GM12878 (cell line): ENCODE measurements around the gene PRKAA1. TPM values are rescaled to one million over a fixed set of nuclear protein-coding genes. Genes with fewer than 3 reads are reported as not detected.

Experiments
- ATAC-seq: fragments of 200-7000 bp; cut with Tn5 transposase; 3 replicates; pipeline ENCODE4 v1.9.1; 2020; ENCODE audit warnings: mild to moderate bottlenecking, moderate library complexity
- BruUV-seq: library from RNA; stranded (reverse); fragments of 400-500 nt; replicated peaks from 2 replicates; lab custom pipeline; 2021; lab: Mats Ljungman, UMichigan
- CTCF ChIA-PET: fragments of 300-600 bp; sonication (Branson Sonifier 250); formaldehyde crosslinking; extraction: SDS; loops from one replicate; lab custom pipeline; 2021; ENCODE audit warnings: inconsistent platforms; lab: Yijun Ruan, JAX
- POLR2A ChIA-PET: fragments of 350-600 bp; formaldehyde crosslinking; extraction: SDS; loops from one replicate; lab custom pipeline; 2021; ENCODE audit warnings: inconsistent platforms; lab: Charles Lee
- RAD21 ChIA-PET: fragments of 300-600 bp; sonication (Branson Sonifier 250); formaldehyde crosslinking; loops from one replicate; lab custom pipeline; 2023; ENCODE audit warnings: antibody characterized with exemption; ENCODE audit not compliant: unreplicated experiment; lab: Charles Lee
- SMC1A ChIA-PET: fragments of 300-600 bp; sonication (Branson Sonifier 250); formaldehyde crosslinking; loops from one replicate; lab custom pipeline; 2023; ENCODE audit not compliant: unreplicated experiment, uncharacterized antibody; lab: Charles Lee
- DNase-seq: peaks from one replicate; pipeline ENCODE4 v3.0.0-alpha.2; 2011; ENCODE audit warnings: low read depth, low spot score
- FAIRE-seq: peaks from 3 replicates; lab custom pipeline; 2011; peaks lifted over from hg19 to GRCh38; lab: Jason Lieb, UNC
- H2AFZ ChIP-seq: 2 replicates; pipeline ENCODE4 v1.6.0; 2011; ENCODE audit warnings: low read depth, low read length, control low read depth; ENCODE audit not compliant: control insufficient read depth
- H3K27ac ChIP-seq: 2 replicates; pipeline ENCODE4 v1.5.1; 2011; ENCODE audit warnings: control low read depth; ENCODE audit not compliant: control insufficient read depth, insufficient read depth
- H3K27me3 ChIP-seq, 2 experiments: replicated peaks in 1 of 2; 2 replicates each; pipeline versions ENCODE4 v1.6.0 to v1.6.1; 2011; ENCODE audit warnings: low read length in 1 of 2; ENCODE audit not compliant: control insufficient read depth in 2 of 2, insufficient read depth in 2 of 2
- H3K36me3 ChIP-seq, 2 experiments: 2 replicates each; pipeline ENCODE4 v1.5.1; 2011; ENCODE audit warnings: low read length in 1 of 2; ENCODE audit not compliant: control insufficient read depth in 2 of 2, insufficient read depth in 2 of 2
- H3K4me1 ChIP-seq: 2 replicates; pipeline ENCODE4 v1.6.1; 2011; ENCODE audit warnings: mild to moderate bottlenecking, low read length, moderate library complexity, mixed read lengths; ENCODE audit not compliant: control insufficient read depth, insufficient read depth
- H3K4me2 ChIP-seq: 2 replicates; pipeline ENCODE4 v1.6.0; 2011; ENCODE audit warnings: control low read depth; ENCODE audit not compliant: control insufficient read depth, insufficient read depth
- H3K4me3 ChIP-seq: fragments of 200-600 bp; sonication (generic); 2 replicates; pipeline ENCODE4 v1.5.1; 2016
- H3K79me2 ChIP-seq: 2 replicates; pipeline ENCODE4 v1.6.0; 2011; ENCODE audit warnings: low read length; ENCODE audit not compliant: control insufficient read depth, insufficient read depth
- H3K9ac ChIP-seq: 2 replicates; pipeline ENCODE4 v1.8.0; 2011; ENCODE audit warnings: low read length, control low read depth, mixed read lengths; ENCODE audit not compliant: control insufficient read depth, insufficient read depth
- H3K9me3 ChIP-seq: replicated peaks from 3 replicates; pipeline ENCODE4 v1.5.1; 2011; ENCODE audit warnings: mild to moderate bottlenecking, low read length; ENCODE audit not compliant: control insufficient read depth, insufficient read depth
- H4K20me1 ChIP-seq: 2 replicates; pipeline ENCODE4 v1.6.0; 2011; ENCODE audit not compliant: control insufficient read depth, insufficient read depth
- BHLHE40 ChIP-seq, 2 experiments: fragments of 450-650 bp in 1 of 2; IDR thresholded peaks; 2 replicates each; pipeline ENCODE4 v1.6.1; 2011 to 2017; ENCODE audit warnings: low read depth in 2 of 2, borderline replicate concordance in 1 of 2, improper control_type of control experiment in 1 of 2, low read length in 1 of 2, mild to moderate bottlenecking in 1 of 2
- CBX3 ChIP-seq: fragments of 200-600 bp; sonication (generic); IDR thresholded peaks from 2 replicates; pipeline ENCODE4 v1.6.1; 2016; ENCODE audit warnings: low read depth, borderline replicate concordance
- EP300 ChIP-seq, 2 experiments: fragments of 150-350 bp in 1 of 2; IDR thresholded peaks; 2 replicates each; pipeline ENCODE4 v1.6.1; 2011 to 2012; ENCODE audit warnings: low read depth in 2 of 2, low read length in 2 of 2, borderline replicate concordance in 1 of 2, improper control_type of control experiment in 1 of 2, inconsistent platforms in 1 of 2; ENCODE audit not compliant: control insufficient read depth in 1 of 2
- HDAC2 ChIP-seq: fragments of 200-600 bp; sonication (generic); IDR thresholded peaks from 2 replicates; pipeline ENCODE4 v1.6.1; 2017
- JUNB ChIP-seq: IDR thresholded peaks from 2 replicates; pipeline ENCODE4 v1.6.1; 2016; ENCODE audit warnings: antibody characterized with exemption, mild to moderate bottlenecking
- LARP7 ChIP-seq: fragments of 450-650 bp; IDR thresholded peaks from 2 replicates; pipeline ENCODE4 v1.6.1; 2017; ENCODE audit warnings: mild to moderate bottlenecking
- POU2F2 ChIP-seq: IDR thresholded peaks from 3 replicates; pipeline ENCODE4 v1.6.1; 2011; ENCODE audit warnings: low read depth, mild to moderate bottlenecking, low read length, borderline replicate concordance
- RUNX3 ChIP-seq: IDR thresholded peaks from 2 replicates; pipeline ENCODE4 v1.6.1; 2012; ENCODE audit warnings: low read length, inconsistent platforms
- SMARCA5 ChIP-seq: fragments of 450-650 bp; IDR thresholded peaks from 2 replicates; pipeline ENCODE4 v1.6.1; 2017; ENCODE audit warnings: mild to moderate bottlenecking
- STAT3 ChIP-seq: IDR thresholded peaks from 2 replicates; pipeline ENCODE4 v1.6.1; 2011; ENCODE audit warnings: low read depth, low read length, improper control_type of control experiment
- TCF7 ChIP-seq: IDR thresholded peaks from 2 replicates; pipeline ENCODE4 v1.6.1; 2014; ENCODE audit warnings: antibody characterized with exemption, borderline replicate concordance
- WGBS: methylation state at CpG from one replicate; pipeline ENCODE4 v1.1.6; 2016; ENCODE audit warnings: low lambda C conversion rate; ENCODE audit not compliant: insufficient replicate concordance, insufficient coverage; ENCODE audit errors: missing lambda C conversion rate; 5-methylcytosine and 5-hydroxymethylcytosine counted together
- in situ Hi-C: fragments of 300-500 bp; cut with MboI; formaldehyde crosslinking; loops from 9 replicates; pipeline ENCODE4 v1.14.3; 2018; ENCODE audit warnings: mixed read lengths
- intact Hi-C: fragments of 100-400 bp; cut with micrococcal nuclease; formaldehyde crosslinking; loops from one replicate; pipeline ENCODE4 v1.14.2; 2022; ENCODE audit not compliant: unreplicated experiment
- polyA plus RNA-seq, 11 experiments: library from polyadenylated mRNA; depleted of rRNA in 4 of 11; unstranded in 6 of 11; stranded (reverse) in 5 of 11; fragments of >200 nt; fragmentation: Nextera tagmentation in 4 of 11; fragmentation: Illumina TruSeq in 1 of 11; extraction: Ambion mirVana in 4 of 11; extraction: Trizol in 1 of 11; gene quantifications; 1 replicate in 1 of 11; 2 replicates in 10 of 11; pipeline versions ENCODE4 v1.2.1 to v1.2.3, GENCODE V29; 2011 to 2016; ENCODE audit warnings: inconsistent platforms in 2 of 11, missing spikeins in 2 of 11, low read depth in 1 of 11
- total RNA-seq, 4 experiments: library from RNA; depleted of rRNA in 3 of 4; stranded (reverse); fragments of >200 nt in 3 of 4; fragmentation: Illumina TruSeq in 1 of 4; extraction: Trizol in 1 of 4; gene quantifications; 2 replicates each; pipeline versions ENCODE4 v1.2.1 to v1.2.3, GENCODE V29; 2013 to 2021
- TF ChIP-seq, protein P1 (sequence below): fragments of 450-650 bp; IDR thresholded peaks from 2 replicates; pipeline ENCODE4 v1.6.1; 2016; ENCODE audit warnings: mild to moderate bottlenecking, moderate library complexity, borderline replicate concordance
- TF ChIP-seq, protein P2 (sequence below): fragments of 450-650 bp; IDR thresholded peaks from 2 replicates; pipeline ENCODE4 v1.6.1; 2018; ENCODE audit warnings: borderline replicate concordance, mild to moderate bottlenecking; ENCODE audit not compliant: partially characterized antibody
- TF ChIP-seq, protein P3 (sequence below): fragments of 450-650 bp; formaldehyde crosslinking; IDR thresholded peaks from 2 replicates; pipeline ENCODE4 v1.4.0; 2020; ENCODE audit warnings: mild to moderate bottlenecking, moderate library complexity

PRKAA1 gene
- total and polyA plus RNA-seq, 10 of the 15 experiments (the other 5 are each of a cell fraction or from before 2014, with no cell fraction given) = 13.6 to 55.5 (median 29.6) TPM

DNA sequence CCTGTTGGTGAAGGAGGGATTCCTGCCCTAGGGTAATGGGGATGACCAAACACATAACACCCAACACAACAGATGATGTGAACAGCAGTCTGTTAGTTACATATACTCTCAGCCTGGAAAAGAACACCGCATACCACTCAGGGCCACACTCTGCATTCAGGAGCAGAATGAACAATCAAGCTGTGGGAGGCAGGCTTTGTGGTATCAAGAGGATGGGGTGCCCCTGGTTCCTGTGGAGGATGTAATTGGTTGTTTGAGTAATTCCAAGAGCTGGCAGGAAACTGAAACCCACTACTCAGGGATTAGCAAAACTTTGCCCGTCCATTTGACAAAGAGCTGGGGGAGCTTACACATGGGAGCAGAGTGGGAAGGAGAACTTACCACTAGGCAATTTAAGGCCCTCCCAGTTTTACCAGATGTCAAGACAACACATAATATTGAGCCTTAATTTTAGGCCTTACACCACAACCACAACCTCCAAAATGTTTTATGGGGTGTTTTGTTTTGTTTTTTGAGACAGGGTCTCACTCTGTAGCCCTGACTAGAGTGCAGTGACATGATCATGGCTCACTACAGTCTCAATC lies 15.6 kb upstream of the PRKAA1 start:
- H3K36me3 ChIP-seq = no peaks in the 10 kb centered on the region
- no peak overlapping the region for H3K4me2 ChIP-seq
- no peaks in the 10 kb centered on the region for H4K20me1 ChIP-seq
- SMC1A ChIA-PET = no interaction called here
- no peak overlapping the region for H3K4me3 ChIP-seq
- 53% methylated on average over 2 of the region's 2 CpGs for WGBS
- H3K27me3 ChIP-seq = no peaks in the 10 kb centered on the region
- H3K79me2 ChIP-seq = no peaks in the 10 kb centered on the region
- DNase-seq (no peak), FAIRE-seq (no peak), ATAC-seq (peak; percentile 27; the same call in 1 of the 3 replicates)
- H2AFZ ChIP-seq = no peak overlapping the region
- no peaks in the 10 kb centered on the region for H3K9me3 ChIP-seq
- H3K27ac ChIP-seq = no peak overlapping the region
- POLR2A ChIA-PET = no interaction called here
- RAD21 ChIA-PET = no interaction called here
- H3K4me1 ChIP-seq = no peaks in the 10 kb centered on the region
- no TSS peak for BruUV-seq
- intact Hi-C loops = no loop called here
- CTCF ChIA-PET = no interaction called here
- H3K9ac ChIP-seq = no peak overlapping the region
- in situ Hi-C loops = no loop called here
- no peak for TF ChIP-seq POU2F2
- TF ChIP-seq JUNB = no peak
- TF ChIP-seq RUNX3 = no peak
- TF ChIP-seq EP300 (IDR thresholded peaks at IDR 0.05; ENCODE audit: borderline replicate concordance in 1 of 2, control insufficient read depth in 1 of 2, low read depth in 2 of 2, low read length in 2 of 2) = no peak
- no peak for TF ChIP-seq HDAC2
- no peak for TF ChIP-seq TCF7
- TF ChIP-seq, protein P1, sequence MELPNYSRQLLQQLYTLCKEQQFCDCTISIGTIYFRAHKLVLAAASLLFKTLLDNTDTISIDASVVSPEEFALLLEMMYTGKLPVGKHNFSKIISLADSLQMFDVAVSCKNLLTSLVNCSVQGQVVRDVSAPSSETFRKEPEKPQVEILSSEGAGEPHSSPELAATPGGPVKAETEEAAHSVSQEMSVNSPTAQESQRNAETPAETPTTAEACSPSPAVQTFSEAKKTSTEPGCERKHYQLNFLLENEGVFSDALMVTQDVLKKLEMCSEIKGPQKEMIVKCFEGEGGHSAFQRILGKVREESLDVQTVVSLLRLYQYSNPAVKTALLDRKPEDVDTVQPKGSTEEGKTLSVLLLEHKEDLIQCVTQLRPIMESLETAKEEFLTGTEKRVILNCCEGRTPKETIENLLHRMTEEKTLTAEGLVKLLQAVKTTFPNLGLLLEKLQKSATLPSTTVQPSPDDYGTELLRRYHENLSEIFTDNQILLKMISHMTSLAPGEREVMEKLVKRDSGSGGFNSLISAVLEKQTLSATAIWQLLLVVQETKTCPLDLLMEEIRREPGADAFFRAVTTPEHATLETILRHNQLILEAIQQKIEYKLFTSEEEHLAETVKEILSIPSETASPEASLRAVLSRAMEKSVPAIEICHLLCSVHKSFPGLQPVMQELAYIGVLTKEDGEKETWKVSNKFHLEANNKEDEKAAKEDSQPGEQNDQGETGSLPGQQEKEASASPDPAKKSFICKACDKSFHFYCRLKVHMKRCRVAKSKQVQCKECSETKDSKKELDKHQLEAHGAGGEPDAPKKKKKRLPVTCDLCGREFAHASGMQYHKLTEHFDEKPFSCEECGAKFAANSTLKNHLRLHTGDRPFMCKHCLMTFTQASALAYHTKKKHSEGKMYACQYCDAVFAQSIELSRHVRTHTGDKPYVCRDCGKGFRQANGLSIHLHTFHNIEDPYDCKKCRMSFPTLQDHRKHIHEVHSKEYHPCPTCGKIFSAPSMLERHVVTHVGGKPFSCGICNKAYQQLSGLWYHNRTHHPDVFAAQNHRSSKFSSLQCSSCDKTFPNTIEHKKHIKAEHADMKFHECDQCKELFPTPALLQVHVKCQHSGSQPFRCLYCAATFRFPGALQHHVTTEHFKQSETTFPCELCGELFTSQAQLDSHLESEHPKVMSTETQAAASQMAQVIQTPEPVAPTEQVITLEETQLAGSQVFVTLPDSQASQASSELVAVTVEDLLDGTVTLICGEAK = no peak
- TF ChIP-seq, protein P2, sequence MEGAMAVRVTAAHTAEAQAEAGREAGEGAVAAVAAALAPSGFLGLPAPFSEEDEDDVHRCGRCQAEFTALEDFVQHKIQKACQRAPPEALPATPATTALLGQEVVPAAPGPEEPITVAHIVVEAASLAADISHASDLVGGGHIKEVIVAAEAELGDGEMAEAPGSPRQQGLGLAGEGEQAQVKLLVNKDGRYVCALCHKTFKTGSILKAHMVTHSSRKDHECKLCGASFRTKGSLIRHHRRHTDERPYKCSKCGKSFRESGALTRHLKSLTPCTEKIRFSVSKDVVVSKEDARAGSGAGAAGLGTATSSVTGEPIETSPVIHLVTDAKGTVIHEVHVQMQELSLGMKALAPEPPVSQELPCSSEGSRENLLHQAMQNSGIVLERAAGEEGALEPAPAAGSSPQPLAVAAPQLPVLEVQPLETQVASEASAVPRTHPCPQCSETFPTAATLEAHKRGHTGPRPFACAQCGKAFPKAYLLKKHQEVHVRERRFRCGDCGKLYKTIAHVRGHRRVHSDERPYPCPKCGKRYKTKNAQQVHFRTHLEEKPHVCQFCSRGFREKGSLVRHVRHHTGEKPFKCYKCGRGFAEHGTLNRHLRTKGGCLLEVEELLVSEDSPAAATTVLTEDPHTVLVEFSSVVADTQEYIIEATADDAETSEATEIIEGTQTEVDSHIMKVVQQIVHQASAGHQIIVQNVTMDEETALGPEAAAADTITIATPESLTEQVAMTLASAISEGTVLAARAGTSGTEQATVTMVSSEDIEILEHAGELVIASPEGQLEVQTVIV = no peak
- TF ChIP-seq, protein P3, sequence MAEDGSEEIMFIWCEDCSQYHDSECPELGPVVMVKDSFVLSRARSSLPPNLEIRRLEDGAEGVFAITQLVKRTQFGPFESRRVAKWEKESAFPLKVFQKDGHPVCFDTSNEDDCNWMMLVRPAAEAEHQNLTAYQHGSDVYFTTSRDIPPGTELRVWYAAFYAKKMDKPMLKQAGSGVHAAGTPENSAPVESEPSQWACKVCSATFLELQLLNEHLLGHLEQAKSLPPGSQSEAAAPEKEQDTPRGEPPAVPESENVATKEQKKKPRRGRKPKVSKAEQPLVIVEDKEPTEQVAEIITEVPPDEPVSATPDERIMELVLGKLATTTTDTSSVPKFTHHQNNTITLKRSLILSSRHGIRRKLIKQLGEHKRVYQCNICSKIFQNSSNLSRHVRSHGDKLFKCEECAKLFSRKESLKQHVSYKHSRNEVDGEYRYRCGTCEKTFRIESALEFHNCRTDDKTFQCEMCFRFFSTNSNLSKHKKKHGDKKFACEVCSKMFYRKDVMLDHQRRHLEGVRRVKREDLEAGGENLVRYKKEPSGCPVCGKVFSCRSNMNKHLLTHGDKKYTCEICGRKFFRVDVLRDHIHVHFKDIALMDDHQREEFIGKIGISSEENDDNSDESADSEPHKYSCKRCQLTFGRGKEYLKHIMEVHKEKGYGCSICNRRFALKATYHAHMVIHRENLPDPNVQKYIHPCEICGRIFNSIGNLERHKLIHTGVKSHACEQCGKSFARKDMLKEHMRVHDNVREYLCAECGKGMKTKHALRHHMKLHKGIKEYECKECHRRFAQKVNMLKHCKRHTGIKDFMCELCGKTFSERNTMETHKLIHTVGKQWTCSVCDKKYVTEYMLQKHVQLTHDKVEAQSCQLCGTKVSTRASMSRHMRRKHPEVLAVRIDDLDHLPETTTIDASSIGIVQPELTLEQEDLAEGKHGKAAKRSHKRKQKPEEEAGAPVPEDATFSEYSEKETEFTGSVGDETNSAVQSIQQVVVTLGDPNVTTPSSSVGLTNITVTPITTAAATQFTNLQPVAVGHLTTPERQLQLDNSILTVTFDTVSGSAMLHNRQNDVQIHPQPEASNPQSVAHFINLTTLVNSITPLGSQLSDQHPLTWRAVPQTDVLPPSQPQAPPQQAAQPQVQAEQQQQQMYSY = no peak
- no peak for TF ChIP-seq LARP7
- TF ChIP-seq SMARCA5 = no peak
- TF ChIP-seq CBX3 = no peak
- no peak for TF ChIP-seq STAT3
- no peak for TF ChIP-seq BHLHE40 (IDR thresholded peaks at IDR 0.05; ENCODE audit: borderline replicate concordance in 1 of 2, low read depth in 2 of 2, low read length in 1 of 2)
